Trophoblast cell (in vitro differentiated cells and primary cell): ENCODE data around the gene LIPA.

Experiments used
- DNase-seq, 2 donors: peaks; one replicate each; pipeline ENCODE4 v3.0.0-alpha.2; 2016
- H2AFZ ChIP-seq: 2 replicates; pipeline ENCODE4 v1.6.1; 2013; ENCODE audit warnings: low read length, moderate library complexity, mild to moderate bottlenecking; ENCODE audit not compliant: insufficient read depth, poor library complexity
- H2AK5ac ChIP-seq: 2 replicates; pipeline ENCODE4 v1.6.1; 2013; ENCODE audit warnings: mild to moderate bottlenecking, low read length
- H2BK120ac ChIP-seq: 2 replicates; pipeline ENCODE4 v1.6.1; 2013; ENCODE audit warnings: low read length, mild to moderate bottlenecking, moderate library complexity; ENCODE audit not compliant: insufficient read depth, poor library complexity
- H2BK12ac ChIP-seq: 2 replicates; pipeline ENCODE4 v1.6.1; 2013; ENCODE audit warnings: mild to moderate bottlenecking, low read length, moderate library complexity
- H2BK5ac ChIP-seq: 2 replicates; pipeline ENCODE4 v1.6.1; 2013; ENCODE audit warnings: low read length, low read depth, moderate library complexity, mild to moderate bottlenecking; ENCODE audit not compliant: poor library complexity
- H3K14ac ChIP-seq: 2 replicates; pipeline ENCODE4 v1.6.1; 2013; ENCODE audit warnings: mild to moderate bottlenecking, low read length
- H3K18ac ChIP-seq: 2 replicates; pipeline ENCODE4 v1.6.1; 2013; ENCODE audit warnings: mild to moderate bottlenecking, low read length
- H3K23ac ChIP-seq: 2 replicates; pipeline ENCODE4 v1.6.1; 2013; ENCODE audit warnings: low read length
- H3K27ac ChIP-seq: 2 replicates; pipeline ENCODE4 v1.5.1; 2013; ENCODE audit warnings: low read depth, mild to moderate bottlenecking, inconsistent platforms, low read length, moderate library complexity
- H3K27me3 ChIP-seq: 2 replicates; pipeline ENCODE4 v1.6.1; 2013; ENCODE audit warnings: inconsistent platforms, mild to moderate bottlenecking, low read length, moderate library complexity; ENCODE audit not compliant: insufficient read depth
- H3K36me3 ChIP-seq, 2 experiments: 1 replicate in 1 of 2; 2 replicates in 1 of 2; pipeline ENCODE4 v1.6.1; 2013; ENCODE audit warnings: low read length in 2 of 2, mild to moderate bottlenecking in 2 of 2, moderate library complexity in 1 of 2; ENCODE audit not compliant: insufficient read depth in 2 of 2, control insufficient read depth in 1 of 2
- H3K4ac ChIP-seq: 2 replicates; pipeline ENCODE4 v1.6.1; 2013; ENCODE audit warnings: low read depth, mild to moderate bottlenecking, low read length, moderate library complexity
- H3K4me1 ChIP-seq, 2 experiments: 1 replicate in 1 of 2; 2 replicates in 1 of 2; pipeline ENCODE4 v1.6.1; 2013; ENCODE audit warnings: low read length in 2 of 2, mild to moderate bottlenecking in 2 of 2, moderate library complexity in 1 of 2; ENCODE audit not compliant: insufficient read depth in 2 of 2, control insufficient read depth in 1 of 2
- H3K4me2 ChIP-seq: 2 replicates; pipeline ENCODE4 v1.6.1; 2013; ENCODE audit warnings: inconsistent platforms, mild to moderate bottlenecking, low read length, moderate library complexity
- H3K4me3 ChIP-seq: 2 replicates; pipeline ENCODE4 v1.5.1; 2013; ENCODE audit warnings: mild to moderate bottlenecking, low read depth, low read length, inconsistent platforms
- H3K79me1 ChIP-seq: one replicate; pipeline ENCODE4 v1.6.1; 2013; ENCODE audit warnings: low read length
- H3K79me2 ChIP-seq: 2 replicates; pipeline ENCODE4 v1.6.1; 2013; ENCODE audit warnings: low read length, mild to moderate bottlenecking; ENCODE audit not compliant: control insufficient read depth, insufficient read depth, poor library complexity
- H3K9ac ChIP-seq: 2 replicates; pipeline ENCODE4 v1.6.1; 2013; ENCODE audit warnings: mild to moderate bottlenecking, low read length
- H3K9me3 ChIP-seq: 2 replicates; pipeline ENCODE4 v1.6.1; 2013; ENCODE audit warnings: low read depth, mild to moderate bottlenecking, control low read depth, inconsistent platforms, low read length; ENCODE audit not compliant: insufficient read depth
- H4K12ac ChIP-seq: 2 replicates; pipeline ENCODE4 v1.6.1; 2013; ENCODE audit warnings: low read depth, mild to moderate bottlenecking, low read length, moderate library complexity
- H4K8ac ChIP-seq: 2 replicates; pipeline ENCODE4 v1.6.1; 2013; ENCODE audit warnings: low read depth, mild to moderate bottlenecking, low read length, moderate library complexity
- H4K91ac ChIP-seq: one replicate; pipeline ENCODE4 v1.6.1; 2013; ENCODE audit warnings: low read depth, mild to moderate bottlenecking, low read length, moderate library complexity
- WGBS: extraction: QIAGEN DNeasy Blood & Tissue Kit; methylation state at CpG from one replicate; pipeline ENCODE4 v1.1.7; 2013; ENCODE audit warnings: missing lambda C conversion rate; ENCODE audit not compliant: insufficient read length, insufficient coverage; ENCODE audit errors: extremely low coverage; 5-methylcytosine and 5-hydroxymethylcytosine counted together

Gene LIPA

DNA sequence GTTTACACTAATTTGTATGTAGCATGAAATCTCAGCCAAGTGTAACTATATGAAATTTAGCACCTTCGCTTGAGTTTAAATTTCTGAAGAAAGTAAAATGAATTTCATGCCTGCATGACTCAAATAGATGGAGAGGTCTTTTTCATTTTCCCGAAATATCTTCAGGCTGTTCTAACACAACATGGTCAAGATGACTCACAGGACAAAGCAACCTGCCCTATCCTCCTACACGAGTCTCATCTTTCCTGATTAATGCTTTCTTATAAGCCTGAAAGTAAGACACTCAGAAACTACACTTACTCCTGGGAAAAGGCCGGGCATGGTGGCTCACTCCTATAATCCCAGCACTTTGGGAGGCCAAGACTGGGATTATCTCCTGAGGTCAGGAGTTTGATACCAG, 85.7 kb downstream of the LIPA start:
- no CpG with 5 or more reads among the region's 4 CpGs for WGBS
- no peak for DNase-seq
- no peak overlapping the region for H2AK5ac ChIP-seq
- H2BK120ac ChIP-seq, result no peak overlapping the region
- no peaks in the 10 kb centered on the region for H3K79me2 ChIP-seq
- H2BK12ac ChIP-seq, result no peak overlapping the region
- H3K4ac ChIP-seq, result no peak overlapping the region
- H3K9me3 ChIP-seq, result peaks cover 1% of the 10 kb centered on the region
- no peak overlapping the region for H3K23ac ChIP-seq
- no peaks in the 10 kb centered on the region for H3K27me3 ChIP-seq
- no peak overlapping the region for H2AFZ ChIP-seq
- no peak overlapping the region for H3K14ac ChIP-seq
- H3K79me1 ChIP-seq, result no peaks in the 10 kb centered on the region
- no peak overlapping the region for H4K12ac ChIP-seq
- no peak overlapping the region for H3K27ac ChIP-seq
- no peaks in the 10 kb centered on the region for H3K36me3 ChIP-seq
- no peak overlapping the region for H4K91ac ChIP-seq
- no peak overlapping the region for H3K18ac ChIP-seq
- no peak overlapping the region for H2BK5ac ChIP-seq
- H3K4me3 ChIP-seq, result no peak overlapping the region
- no peaks in the 10 kb centered on the region for H3K4me1 ChIP-seq
- H3K4me2 ChIP-seq, result no peak overlapping the region
- H4K8ac ChIP-seq, result no peak overlapping the region
- no peak overlapping the region for H3K9ac ChIP-seq

DNA sequence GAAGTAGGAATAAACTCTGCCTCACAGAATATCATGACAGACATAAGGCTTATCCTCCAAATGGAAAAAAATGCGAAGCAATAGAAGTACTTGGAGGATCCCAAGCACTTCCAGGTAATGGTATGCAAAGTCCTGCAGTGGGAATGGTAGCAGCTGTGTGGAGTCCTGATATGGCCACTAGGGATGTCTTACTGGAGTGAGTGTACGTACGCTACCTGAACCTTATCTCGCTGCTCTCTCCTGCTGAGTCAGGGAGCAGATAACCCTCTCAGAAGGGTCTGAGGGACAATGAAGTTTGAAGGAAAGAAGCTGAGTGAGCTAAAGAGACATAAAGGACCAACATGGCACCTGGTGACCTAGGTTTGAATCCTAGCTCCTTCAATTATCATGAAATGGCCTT, 86.7 kb downstream of the LIPA start:
- Histone ChIP-seq H4K12ac (no peak overlapping the region), H2AFZ (no peak overlapping the region), H2BK120ac (no peak overlapping the region), H3K18ac (no peak overlapping the region), H3K9me3 (peaks cover 1% of the 10 kb centered on the region), H3K36me3 (no peaks in the 10 kb centered on the region), H3K79me2 (no peaks in the 10 kb centered on the region), H3K4me2 (no peak overlapping the region), H4K8ac (no peak overlapping the region), H4K91ac (no peak overlapping the region), H2BK5ac (no peak overlapping the region), H2AK5ac (no peak overlapping the region), H3K4ac (no peak overlapping the region), H3K4me3 (no peak overlapping the region), H3K4me1 (no peaks in the 10 kb centered on the region), H3K9ac (no peak overlapping the region), H2BK12ac (no peak overlapping the region), H3K14ac (no peak overlapping the region), H3K79me1 (no peaks in the 10 kb centered on the region), H3K27ac (no peak overlapping the region), H3K23ac (no peak overlapping the region), H3K27me3 (no peaks in the 10 kb centered on the region)
- DNase-seq, result no peak
- WGBS, result no CpG with 5 or more reads among the region's 4 CpGs

- Histone ChIP-seq H3K9me3 (peaks cover 1% of the 10 kb centered on the region), H2BK12ac (no peak overlapping the region)
- WGBS, result no CpG with 5 or more reads among the region's 3 CpGs
These were observed 87.5 kb downstream of the LIPA start for GRCh38 chr10:89164080-89164479.

More at GRCh38 chr10:89164080-89164479, 87.5 kb downstream of the LIPA start:
- no peak overlapping the region for H3K4me2 ChIP-seq
- H3K79me1 ChIP-seq, result no peaks in the 10 kb centered on the region
- H3K27me3 ChIP-seq, result no peaks in the 10 kb centered on the region
- no peak overlapping the region for H4K8ac ChIP-seq
- no peak overlapping the region for H3K23ac ChIP-seq
- H2AK5ac ChIP-seq, result no peak overlapping the region
- H3K9ac ChIP-seq, result no peak overlapping the region
- H3K79me2 ChIP-seq, result no peaks in the 10 kb centered on the region
- H2BK120ac ChIP-seq, result no peak overlapping the region
- no peak overlapping the region for H2BK5ac ChIP-seq
- H3K36me3 ChIP-seq, result no peaks in the 10 kb centered on the region
- no peak overlapping the region for H2AFZ ChIP-seq
- H3K4me1 ChIP-seq, result no peaks in the 10 kb centered on the region
- H3K27ac ChIP-seq, result no peak overlapping the region
- DNase-seq, result no peak
- no peak overlapping the region for H3K14ac ChIP-seq
- no peak overlapping the region for H4K91ac ChIP-seq
- H4K12ac ChIP-seq, result no peak overlapping the region
- H3K18ac ChIP-seq, result no peak overlapping the region
- H3K4me3 ChIP-seq, result no peak overlapping the region
- H3K4ac ChIP-seq, result no peak overlapping the region
